Measurements from ENCODE around the gene KLHL14.

DNA sequence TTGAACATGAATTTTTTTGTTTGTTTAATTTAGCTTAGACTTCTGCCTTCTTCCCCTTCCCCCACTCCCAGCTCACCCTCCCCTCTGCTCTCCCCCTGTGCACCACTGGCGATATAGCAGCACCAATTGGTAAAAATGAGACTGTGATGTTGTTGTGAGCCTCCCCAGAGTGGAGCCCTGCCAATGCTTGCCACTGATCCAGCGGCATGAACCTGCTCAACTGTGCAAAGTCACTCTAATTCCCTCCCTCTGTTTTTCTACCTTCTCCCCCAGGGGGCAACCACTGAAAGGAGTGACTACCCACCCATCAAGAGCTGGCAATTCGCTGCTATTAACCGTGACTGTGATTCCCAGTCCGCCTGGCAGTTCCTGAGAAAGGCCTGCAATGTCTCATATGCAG lies 30.2 kb downstream of the KLHL14 start:
- TF ChIP-seq, protein P1, sequence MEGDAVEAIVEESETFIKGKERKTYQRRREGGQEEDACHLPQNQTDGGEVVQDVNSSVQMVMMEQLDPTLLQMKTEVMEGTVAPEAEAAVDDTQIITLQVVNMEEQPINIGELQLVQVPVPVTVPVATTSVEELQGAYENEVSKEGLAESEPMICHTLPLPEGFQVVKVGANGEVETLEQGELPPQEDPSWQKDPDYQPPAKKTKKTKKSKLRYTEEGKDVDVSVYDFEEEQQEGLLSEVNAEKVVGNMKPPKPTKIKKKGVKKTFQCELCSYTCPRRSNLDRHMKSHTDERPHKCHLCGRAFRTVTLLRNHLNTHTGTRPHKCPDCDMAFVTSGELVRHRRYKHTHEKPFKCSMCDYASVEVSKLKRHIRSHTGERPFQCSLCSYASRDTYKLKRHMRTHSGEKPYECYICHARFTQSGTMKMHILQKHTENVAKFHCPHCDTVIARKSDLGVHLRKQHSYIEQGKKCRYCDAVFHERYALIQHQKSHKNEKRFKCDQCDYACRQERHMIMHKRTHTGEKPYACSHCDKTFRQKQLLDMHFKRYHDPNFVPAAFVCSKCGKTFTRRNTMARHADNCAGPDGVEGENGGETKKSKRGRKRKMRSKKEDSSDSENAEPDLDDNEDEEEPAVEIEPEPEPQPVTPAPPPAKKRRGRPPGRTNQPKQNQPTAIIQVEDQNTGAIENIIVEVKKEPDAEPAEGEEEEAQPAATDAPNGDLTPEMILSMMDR (IDR thresholded peaks at IDR 0.05) = no peak
- TF ChIP-seq POLR2A (IDR thresholded peaks at IDR 0.05) = no peak

Data from heart left ventricle (tissue), 13 donors.